Measurements from ENCODE around the gene HAUS8. TPM values are rescaled to one million over a fixed set of nuclear protein-coding genes. Genes with fewer than 3 reads are reported as not detected.

The HAUS8 gene
- total and polyA plus RNA-seq, 10 of the 15 experiments (the other 5 are each of a cell fraction or from before 2014, with no cell fraction given), result 22.7 to 43.9 (median 34.4) TPM

GRCh38 chr19:17076543-17076991 is 1.3 kb upstream of the HAUS8 start (continued):
- TF ChIP-seq, protein P1, sequence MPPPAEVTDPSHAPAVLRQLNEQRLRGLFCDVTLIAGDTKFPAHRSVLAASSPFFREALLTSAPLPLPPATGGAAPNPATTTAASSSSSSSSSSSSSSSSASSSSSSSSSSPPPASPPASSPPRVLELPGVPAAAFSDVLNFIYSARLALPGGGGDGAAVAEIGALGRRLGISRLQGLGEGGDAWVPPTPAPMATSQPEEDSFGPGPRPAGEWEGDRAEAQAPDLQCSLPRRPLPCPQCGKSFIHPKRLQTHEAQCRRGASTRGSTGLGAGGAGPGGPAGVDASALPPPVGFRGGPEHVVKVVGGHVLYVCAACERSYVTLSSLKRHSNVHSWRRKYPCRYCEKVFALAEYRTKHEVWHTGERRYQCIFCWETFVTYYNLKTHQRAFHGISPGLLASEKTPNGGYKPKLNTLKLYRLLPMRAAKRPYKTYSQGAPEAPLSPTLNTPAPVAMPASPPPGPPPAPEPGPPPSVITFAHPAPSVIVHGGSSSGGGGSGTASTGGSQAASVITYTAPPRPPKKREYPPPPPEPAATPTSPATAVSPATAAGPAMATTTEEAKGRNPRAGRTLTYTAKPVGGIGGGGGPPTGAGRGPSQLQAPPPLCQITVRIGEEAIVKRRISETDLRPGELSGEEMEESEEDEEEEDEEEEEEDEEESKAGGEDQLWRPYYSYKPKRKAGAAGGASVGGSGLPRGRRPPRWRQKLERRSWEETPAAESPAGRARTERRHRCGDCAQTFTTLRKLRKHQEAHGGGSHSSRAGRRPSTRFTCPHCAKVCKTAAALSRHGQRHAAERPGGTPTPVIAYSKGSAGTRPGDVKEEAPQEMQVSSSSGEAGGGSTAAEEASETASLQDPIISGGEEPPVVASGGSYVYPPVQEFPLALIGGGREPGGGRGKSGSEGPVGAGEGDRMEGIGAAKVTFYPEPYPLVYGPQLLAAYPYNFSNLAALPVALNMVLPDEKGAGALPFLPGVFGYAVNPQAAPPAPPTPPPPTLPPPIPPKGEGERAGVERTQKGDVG (CRISPR knock-in tag; IDR thresholded peaks at IDR 0.05), result no peak
- TF ChIP-seq SUZ12 (IDR thresholded peaks at IDR 0.05; ENCODE audit: unreplicated experiment), result no peak
- TF ChIP-seq ZZZ3 (IDR thresholded peaks at IDR 0.05; ENCODE audit: control insufficient read depth, insufficient read length, low read depth), result no peak
- TF ChIP-seq ETV6 (conservative IDR thresholded peaks at IDR 0.05 in 1 of 2, IDR thresholded peaks at IDR 0.05 in 1 of 2; ENCODE audit: borderline replicate concordance in 1 of 2, low read depth in 1 of 2), result no peak
- no peak for TF ChIP-seq ZSCAN29 (IDR thresholded peaks at IDR 0.05)
- TF ChIP-seq ESRRA (IDR thresholded peaks at IDR 0.05; ENCODE audit: low read length), result no peak
- TF ChIP-seq CHD2 (IDR thresholded peaks at IDR 0.05; ENCODE audit: borderline replicate concordance, low read depth, low read length), result no peak
- TF ChIP-seq TCF3 (IDR thresholded peaks at IDR 0.05; ENCODE audit: borderline replicate concordance, insufficient read depth, low read depth, low read length), result no peak
- no peak for TF ChIP-seq SREBF2 (IDR thresholded peaks at IDR 0.05; ENCODE audit: low read length)
- peak in 1 of 2 experiments; percentile 9; a peak in 1 of 4 replicates for TF ChIP-seq IKZF2 (IDR thresholded peaks at IDR 0.05)
- TF ChIP-seq POLR2AphosphoS2 (IDR thresholded peaks at IDR 0.05; ENCODE audit: low read depth, low read length), result no peak
- TF ChIP-seq TCF12 (IDR thresholded peaks at IDR 0.05; ENCODE audit: low read depth, low read length), result no peak
